Measurements from ENCODE around the gene BLOC1S1. TPM values are rescaled to one million over a fixed set of nuclear protein-coding genes. Genes with fewer than 3 reads are reported as not detected.

The BLOC1S1 gene
- total and polyA plus RNA-seq, 9 of the 15 experiments (the other 6 are each of a cell fraction or from before 2014, with no cell fraction given), result 75.2 to 161 (median 98.8) TPM

DNA sequence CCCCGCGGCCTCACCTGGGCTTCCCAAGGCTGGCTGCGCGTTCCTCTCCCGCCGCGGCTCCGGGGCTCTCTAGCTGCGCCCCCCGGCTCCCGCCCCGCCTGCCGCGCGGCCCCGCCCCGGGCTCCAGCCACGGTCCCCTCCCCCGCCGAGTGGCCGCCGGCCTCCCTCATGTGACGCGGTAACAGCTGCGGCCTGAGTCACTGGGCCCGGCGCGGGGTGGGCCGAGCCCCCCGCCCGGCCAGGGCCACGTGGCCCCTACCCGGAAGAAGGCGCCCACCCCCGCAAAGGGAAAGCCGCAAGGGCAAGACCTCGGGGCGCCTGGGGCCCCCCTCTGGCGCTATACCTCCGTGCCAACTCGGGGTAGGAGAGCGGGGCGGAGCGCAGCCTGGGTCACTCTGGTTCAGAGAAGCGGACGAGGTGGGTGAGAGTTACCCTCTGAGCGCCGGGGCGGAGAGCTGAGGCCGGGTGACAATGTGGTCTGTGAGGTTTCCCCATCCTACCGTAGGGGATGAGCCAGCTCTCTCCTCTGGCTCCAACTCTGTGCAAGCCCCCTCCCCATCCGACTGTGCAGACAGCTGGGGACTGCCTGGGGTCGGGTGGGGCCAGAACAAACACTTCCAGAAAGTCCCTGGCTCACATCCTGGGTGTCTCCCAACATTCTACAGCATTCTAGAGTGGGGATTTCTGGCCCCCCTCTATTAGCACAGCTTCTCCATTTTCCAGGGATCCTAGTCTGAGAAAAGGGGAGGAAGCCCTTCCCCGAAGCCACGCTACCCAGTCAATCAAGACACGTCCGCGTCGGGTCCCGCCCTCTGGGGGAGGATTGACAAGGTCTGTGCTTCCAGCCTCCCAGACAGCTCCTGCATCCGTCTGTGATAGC lies 13.3 kb downstream of the BLOC1S1 start, which contains the start of gene CD63 (continued):
- TF ChIP-seq POLR2B (IDR thresholded peaks at IDR 0.05; ENCODE audit: low read depth, partially characterized antibody) (peak; percentile 49), CCNT2 (IDR thresholded peaks at IDR 0.05; ENCODE audit: borderline replicate concordance, extremely low read depth, insufficient read length, low read depth, low read length) (peak; percentile 97), POLR3G (IDR thresholded peaks at IDR 0.05; ENCODE audit: extremely low read depth, insufficient read length, insufficient replicate concordance) (no peak), DPF2 (IDR thresholded peaks at IDR 0.05) (peak; percentile 71; the same call in 1 of the 2 replicates), RFX1 (IDR thresholded peaks at IDR 0.05) (no peak), GTF2F1 (IDR thresholded peaks at IDR 0.05; ENCODE audit: low read depth, low read length) (no peak), FOS (IDR thresholded peaks at IDR 0.05; ENCODE audit: extremely low read depth, insufficient read length) (peak; percentile 15), PCBP2 (IDR thresholded peaks at IDR 0.05; ENCODE audit: low read depth, low read length, poor library complexity, severe bottlenecking) (no peak), ZNF12 (CRISPR knock-in tag; IDR thresholded peaks at IDR 0.05) (0 out of 2 replicates have a peak, but pooled peaks have one; percentile 26), CREB1 (IDR thresholded peaks at IDR 0.05) (peak; percentile 85), CREB1 (CRISPR knock-in tag; IDR thresholded peaks at IDR 0.05) (peak; percentile 79), POLR3A (IDR thresholded peaks at IDR 0.05; ENCODE audit: borderline replicate concordance, extremely low read depth, insufficient read depth, insufficient read length) (no peak), PHB (CRISPR knock-in tag; IDR thresholded peaks at IDR 0.05) (0 out of 2 replicates have a peak, but pooled peaks have one; percentile 52), NEUROD1 (IDR thresholded peaks at IDR 0.05; ENCODE audit: borderline replicate concordance, low read depth, low read length, partially characterized antibody) (peak; percentile 63), ELF2 (CRISPR knock-in tag; IDR thresholded peaks at IDR 0.05) (peak; percentile 96), CBFB (CRISPR knock-in tag; IDR thresholded peaks at IDR 0.05) (no peak), CAMTA2 (CRISPR knock-in tag; conservative IDR thresholded peaks at IDR 0.05) (peak; percentile 81), OTX1 (CRISPR knock-in tag; IDR thresholded peaks at IDR 0.05) (no peak)
- TF ChIP-seq, protein P1, sequence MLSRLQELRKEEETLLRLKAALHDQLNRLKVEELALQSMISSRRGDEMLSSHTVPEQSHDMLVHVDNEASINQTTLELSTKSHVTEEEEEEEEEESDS (CRISPR knock-in tag; IDR thresholded peaks at IDR 0.05), result no peak
- TF ChIP-seq, protein P2, sequence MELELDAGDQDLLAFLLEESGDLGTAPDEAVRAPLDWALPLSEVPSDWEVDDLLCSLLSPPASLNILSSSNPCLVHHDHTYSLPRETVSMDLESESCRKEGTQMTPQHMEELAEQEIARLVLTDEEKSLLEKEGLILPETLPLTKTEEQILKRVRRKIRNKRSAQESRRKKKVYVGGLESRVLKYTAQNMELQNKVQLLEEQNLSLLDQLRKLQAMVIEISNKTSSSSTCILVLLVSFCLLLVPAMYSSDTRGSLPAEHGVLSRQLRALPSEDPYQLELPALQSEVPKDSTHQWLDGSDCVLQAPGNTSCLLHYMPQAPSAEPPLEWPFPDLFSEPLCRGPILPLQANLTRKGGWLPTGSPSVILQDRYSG (tag; conservative IDR thresholded peaks at IDR 0.05; ENCODE audit: low read depth), result 0 out of 2 replicates have a peak, but pooled peaks have one; percentile 41
- TF ChIP-seq, protein P3, sequence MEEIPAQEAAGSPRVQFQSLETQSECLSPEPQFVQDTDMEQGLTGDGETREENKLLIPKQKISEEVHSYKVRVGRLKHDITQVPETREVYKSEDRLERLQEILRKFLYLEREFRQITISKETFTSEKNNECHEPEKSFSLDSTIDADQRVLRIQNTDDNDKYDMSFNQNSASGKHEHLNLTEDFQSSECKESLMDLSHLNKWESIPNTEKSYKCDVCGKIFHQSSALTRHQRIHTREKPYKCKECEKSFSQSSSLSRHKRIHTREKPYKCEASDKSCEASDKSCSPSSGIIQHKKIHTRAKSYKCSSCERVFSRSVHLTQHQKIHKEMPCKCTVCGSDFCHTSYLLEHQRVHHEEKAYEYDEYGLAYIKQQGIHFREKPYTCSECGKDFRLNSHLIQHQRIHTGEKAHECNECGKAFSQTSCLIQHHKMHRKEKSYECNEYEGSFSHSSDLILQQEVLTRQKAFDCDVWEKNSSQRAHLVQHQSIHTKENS (CRISPR knock-in tag; IDR thresholded peaks at IDR 0.05), result no peak
- TF ChIP-seq, protein P4, sequence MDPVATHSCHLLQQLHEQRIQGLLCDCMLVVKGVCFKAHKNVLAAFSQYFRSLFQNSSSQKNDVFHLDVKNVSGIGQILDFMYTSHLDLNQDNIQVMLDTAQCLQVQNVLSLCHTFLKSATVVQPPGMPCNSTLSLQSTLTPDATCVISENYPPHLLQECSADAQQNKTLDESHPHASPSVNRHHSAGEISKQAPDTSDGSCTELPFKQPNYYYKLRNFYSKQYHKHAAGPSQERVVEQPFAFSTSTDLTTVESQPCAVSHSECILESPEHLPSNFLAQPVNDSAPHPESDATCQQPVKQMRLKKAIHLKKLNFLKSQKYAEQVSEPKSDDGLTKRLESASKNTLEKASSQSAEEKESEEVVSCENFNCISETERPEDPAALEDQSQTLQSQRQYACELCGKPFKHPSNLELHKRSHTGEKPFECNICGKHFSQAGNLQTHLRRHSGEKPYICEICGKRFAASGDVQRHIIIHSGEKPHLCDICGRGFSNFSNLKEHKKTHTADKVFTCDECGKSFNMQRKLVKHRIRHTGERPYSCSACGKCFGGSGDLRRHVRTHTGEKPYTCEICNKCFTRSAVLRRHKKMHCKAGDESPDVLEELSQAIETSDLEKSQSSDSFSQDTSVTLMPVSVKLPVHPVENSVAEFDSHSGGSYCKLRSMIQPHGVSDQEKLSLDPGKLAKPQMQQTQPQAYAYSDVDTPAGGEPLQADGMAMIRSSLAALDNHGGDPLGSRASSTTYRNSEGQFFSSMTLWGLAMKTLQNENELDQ (CRISPR knock-in tag; IDR thresholded peaks at IDR 0.05; ENCODE audit: borderline replicate concordance), result no peak
